ENCODE data around the gene FNBP1. TPM values are rescaled to one million over a fixed set of nuclear protein-coding genes. Genes with fewer than 3 reads are reported as not detected.

The FNBP1 gene
- total and polyA plus RNA-seq, 2 of the 13 experiments (the other 11 are each of a cell fraction or from before 2014, with no cell fraction given) = 5.4 to 19.5 TPM

DNA sequence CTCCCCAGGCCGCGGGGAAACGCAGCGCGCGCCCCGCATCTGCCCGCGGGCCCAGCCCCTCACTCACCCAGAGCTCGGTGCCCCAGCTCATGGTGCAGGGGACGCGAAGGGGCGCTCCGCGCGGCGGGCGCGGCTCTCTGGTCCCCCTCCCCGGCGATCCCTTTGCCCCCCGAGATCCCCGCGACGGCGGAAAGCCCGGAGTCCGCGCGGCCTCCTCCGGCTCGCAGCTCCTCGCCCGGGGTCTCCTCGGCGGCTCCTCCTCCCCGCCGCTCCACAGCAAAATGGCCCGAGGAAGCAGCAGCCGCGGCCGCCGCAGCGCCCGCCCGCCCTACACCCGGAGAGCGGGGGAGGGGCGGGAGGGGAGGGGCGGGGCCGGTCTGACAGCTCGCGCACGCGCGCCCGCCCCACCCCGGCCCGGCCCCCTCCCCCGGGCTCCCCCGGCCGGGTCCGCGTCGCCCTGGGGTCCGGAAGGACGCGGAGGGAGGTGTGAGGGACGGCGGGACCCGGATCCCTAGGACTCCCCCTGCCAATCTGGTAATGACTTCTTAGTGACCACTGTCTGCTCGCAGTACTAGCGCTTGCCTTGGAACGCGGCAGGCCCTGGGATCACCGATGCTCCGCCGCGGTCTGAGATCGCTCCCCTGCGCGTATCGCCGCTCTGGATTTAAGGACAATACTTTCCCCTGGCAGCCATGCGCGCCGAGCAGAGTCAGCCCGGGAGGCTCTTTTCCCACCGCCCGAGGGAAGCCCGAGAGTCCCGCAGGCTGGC, at the start of gene FNBP1 (continued):
- TF ChIP-seq, protein P1, sequence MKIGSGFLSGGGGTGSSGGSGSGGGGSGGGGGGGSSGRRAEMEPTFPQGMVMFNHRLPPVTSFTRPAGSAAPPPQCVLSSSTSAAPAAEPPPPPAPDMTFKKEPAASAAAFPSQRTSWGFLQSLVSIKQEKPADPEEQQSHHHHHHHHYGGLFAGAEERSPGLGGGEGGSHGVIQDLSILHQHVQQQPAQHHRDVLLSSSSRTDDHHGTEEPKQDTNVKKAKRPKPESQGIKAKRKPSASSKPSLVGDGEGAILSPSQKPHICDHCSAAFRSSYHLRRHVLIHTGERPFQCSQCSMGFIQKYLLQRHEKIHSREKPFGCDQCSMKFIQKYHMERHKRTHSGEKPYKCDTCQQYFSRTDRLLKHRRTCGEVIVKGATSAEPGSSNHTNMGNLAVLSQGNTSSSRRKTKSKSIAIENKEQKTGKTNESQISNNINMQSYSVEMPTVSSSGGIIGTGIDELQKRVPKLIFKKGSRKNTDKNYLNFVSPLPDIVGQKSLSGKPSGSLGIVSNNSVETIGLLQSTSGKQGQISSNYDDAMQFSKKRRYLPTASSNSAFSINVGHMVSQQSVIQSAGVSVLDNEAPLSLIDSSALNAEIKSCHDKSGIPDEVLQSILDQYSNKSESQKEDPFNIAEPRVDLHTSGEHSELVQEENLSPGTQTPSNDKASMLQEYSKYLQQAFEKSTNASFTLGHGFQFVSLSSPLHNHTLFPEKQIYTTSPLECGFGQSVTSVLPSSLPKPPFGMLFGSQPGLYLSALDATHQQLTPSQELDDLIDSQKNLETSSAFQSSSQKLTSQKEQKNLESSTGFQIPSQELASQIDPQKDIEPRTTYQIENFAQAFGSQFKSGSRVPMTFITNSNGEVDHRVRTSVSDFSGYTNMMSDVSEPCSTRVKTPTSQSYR (CRISPR knock-in tag; IDR thresholded peaks at IDR 0.05; ENCODE audit: borderline replicate concordance) = peak; percentile 88
- TF ChIP-seq ZNF350 (CRISPR knock-in tag; IDR thresholded peaks at IDR 0.05; ENCODE audit: borderline replicate concordance, low read depth) = 0 out of 2 replicates have a peak, but pooled peaks have one; percentile 59
- TF ChIP-seq, protein P2, sequence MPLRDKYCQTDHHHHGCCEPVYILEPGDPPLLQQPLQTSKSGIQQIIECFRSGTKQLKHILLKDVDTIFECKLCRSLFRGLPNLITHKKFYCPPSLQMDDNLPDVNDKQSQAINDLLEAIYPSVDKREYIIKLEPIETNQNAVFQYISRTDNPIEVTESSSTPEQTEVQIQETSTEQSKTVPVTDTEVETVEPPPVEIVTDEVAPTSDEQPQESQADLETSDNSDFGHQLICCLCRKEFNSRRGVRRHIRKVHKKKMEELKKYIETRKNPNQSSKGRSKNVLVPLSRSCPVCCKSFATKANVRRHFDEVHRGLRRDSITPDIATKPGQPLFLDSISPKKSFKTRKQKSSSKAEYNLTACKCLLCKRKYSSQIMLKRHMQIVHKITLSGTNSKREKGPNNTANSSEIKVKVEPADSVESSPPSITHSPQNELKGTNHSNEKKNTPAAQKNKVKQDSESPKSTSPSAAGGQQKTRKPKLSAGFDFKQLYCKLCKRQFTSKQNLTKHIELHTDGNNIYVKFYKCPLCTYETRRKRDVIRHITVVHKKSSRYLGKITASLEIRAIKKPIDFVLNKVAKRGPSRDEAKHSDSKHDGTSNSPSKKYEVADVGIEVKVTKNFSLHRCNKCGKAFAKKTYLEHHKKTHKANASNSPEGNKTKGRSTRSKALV (CRISPR knock-in tag; IDR thresholded peaks at IDR 0.05) = peak; percentile 80
- TF ChIP-seq, protein P3, sequence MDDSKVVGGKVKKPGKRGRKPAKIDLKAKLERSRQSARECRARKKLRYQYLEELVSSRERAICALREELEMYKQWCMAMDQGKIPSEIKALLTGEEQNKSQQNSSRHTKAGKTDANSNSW (CRISPR knock-in tag; IDR thresholded peaks at IDR 0.05; ENCODE audit: borderline replicate concordance) = 0 out of 2 replicates have a peak, but pooled peaks have one; percentile 61
- TF ChIP-seq, protein P4, sequence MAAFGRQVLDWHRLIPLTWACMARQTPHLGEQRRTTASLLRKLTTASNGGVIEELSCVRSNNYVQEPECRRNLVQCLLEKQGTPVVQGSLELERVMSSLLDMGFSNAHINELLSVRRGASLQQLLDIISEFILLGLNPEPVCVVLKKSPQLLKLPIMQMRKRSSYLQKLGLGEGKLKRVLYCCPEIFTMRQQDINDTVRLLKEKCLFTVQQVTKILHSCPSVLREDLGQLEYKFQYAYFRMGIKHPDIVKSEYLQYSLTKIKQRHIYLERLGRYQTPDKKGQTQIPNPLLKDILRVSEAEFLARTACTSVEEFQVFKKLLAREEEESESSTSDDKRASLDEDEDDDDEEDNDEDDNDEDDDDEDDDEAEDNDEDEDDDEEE (CRISPR knock-in tag; IDR thresholded peaks at IDR 0.05) = 0 out of 2 replicates have a peak, but pooled peaks have one; percentile 5
- 0 out of 2 replicates have a peak, but pooled peaks have one; percentile 39 for TF ChIP-seq ZNF556 (CRISPR knock-in tag; IDR thresholded peaks at IDR 0.05; ENCODE audit: borderline replicate concordance)
- no peak for TF ChIP-seq TBX3 (IDR thresholded peaks at IDR 0.05; ENCODE audit: borderline replicate concordance)
- TF ChIP-seq, protein P5, sequence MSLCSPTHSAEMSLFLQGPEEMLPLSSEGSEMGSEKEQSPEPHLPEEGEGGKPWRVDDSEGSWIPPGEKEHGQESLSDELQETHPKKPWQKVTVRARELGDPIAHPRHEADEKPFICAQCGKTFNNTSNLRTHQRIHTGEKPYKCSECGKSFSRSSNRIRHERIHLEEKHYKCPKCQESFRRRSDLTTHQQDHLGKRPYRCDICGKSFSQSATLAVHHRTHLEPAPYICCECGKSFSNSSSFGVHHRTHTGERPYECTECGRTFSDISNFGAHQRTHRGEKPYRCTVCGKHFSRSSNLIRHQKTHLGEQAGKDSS (CRISPR knock-in tag; IDR thresholded peaks at IDR 0.05; ENCODE audit: borderline replicate concordance, low read depth) = peak; percentile 24; the same call in 1 of the 2 replicates
- TF ChIP-seq MZF1 (CRISPR knock-in tag; IDR thresholded peaks at IDR 0.05; ENCODE audit: borderline replicate concordance) = no peak
- TF ChIP-seq ZNF253 (CRISPR knock-in tag; IDR thresholded peaks at IDR 0.05; ENCODE audit: borderline replicate concordance) = no peak
- peak; percentile 21 for TF ChIP-seq ZNF883 (CRISPR knock-in tag; IDR thresholded peaks at IDR 0.05; ENCODE audit: not compliant biosample characterization)
- TF ChIP-seq ZNF292 (CRISPR knock-in tag; IDR thresholded peaks at IDR 0.05; ENCODE audit: borderline replicate concordance, low read depth) = peak; percentile 38; the same call in 1 of the 2 replicates
- peak; percentile 51 for TF ChIP-seq ASH2L (IDR thresholded peaks at IDR 0.05; ENCODE audit: insufficient read length, low read depth, low read length)
- TF ChIP-seq, protein P6, sequence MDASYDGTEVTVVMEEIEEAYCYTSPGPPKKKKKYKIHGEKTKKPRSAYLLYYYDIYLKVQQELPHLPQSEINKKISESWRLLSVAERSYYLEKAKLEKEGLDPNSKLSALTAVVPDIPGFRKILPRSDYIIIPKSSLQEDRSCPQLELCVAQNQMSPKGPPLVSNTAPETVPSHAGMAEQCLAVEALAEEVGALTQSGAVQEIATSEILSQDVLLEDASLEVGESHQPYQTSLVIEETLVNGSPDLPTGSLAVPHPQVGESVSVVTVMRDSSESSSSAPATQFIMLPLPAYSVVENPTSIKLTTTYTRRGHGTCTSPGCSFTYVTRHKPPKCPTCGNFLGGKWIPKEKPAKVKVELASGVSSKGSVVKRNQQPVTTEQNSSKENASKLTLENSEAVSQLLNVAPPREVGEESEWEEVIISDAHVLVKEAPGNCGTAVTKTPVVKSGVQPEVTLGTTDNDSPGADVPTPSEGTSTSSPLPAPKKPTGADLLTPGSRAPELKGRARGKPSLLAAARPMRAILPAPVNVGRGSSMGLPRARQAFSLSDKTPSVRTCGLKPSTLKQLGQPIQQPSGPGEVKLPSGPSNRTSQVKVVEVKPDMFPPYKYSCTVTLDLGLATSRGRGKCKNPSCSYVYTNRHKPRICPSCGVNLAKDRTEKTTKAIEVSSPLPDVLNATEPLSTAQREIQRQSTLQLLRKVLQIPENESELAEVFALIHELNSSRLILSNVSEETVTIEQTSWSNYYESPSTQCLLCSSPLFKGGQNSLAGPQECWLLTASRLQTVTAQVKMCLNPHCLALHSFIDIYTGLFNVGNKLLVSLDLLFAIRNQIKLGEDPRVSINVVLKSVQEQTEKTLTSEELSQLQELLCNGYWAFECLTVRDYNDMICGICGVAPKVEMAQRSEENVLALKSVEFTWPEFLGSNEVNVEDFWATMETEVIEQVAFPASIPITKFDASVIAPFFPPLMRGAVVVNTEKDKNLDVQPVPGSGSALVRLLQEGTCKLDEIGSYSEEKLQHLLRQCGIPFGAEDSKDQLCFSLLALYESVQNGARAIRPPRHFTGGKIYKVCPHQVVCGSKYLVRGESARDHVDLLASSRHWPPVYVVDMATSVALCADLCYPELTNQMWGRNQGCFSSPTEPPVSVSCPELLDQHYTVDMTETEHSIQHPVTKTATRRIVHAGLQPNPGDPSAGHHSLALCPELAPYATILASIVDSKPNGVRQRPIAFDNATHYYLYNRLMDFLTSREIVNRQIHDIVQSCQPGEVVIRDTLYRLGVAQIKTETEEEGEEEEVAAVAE (CRISPR knock-in tag; IDR thresholded peaks at IDR 0.05; ENCODE audit: borderline replicate concordance) = no peak; the same call in 1 of the 2 replicates
